Cardiac fibroblast (primary cell): ENCODE data around the gene TATDN2.
"Not testable (repeated sequence)": the region's sequence is repeated elsewhere in the genome, so short reads cannot be mapped to it uniquely, and the experiment has no call there.

Experiments
- DNase-seq, 2 donors: peaks; one replicate each; pipeline versions ENCODE4 v3.0.0 to v3.0.0-alpha.2; 2010; ENCODE audit warnings: low read depth in 2 of 2
- H3K4me3 ChIP-seq, 2 donors: replicated peaks in 1 of 2; 1 replicate in 1 of 2; 2 replicates in 1 of 2; pipeline ENCODE4 v1.5.1; 2011; ENCODE audit warnings: low read depth in 2 of 2, low read length in 2 of 2, mild to moderate bottlenecking in 2 of 2, moderate library complexity in 1 of 2
- TF ChIP-seq, protein P1 (sequence below): IDR thresholded peaks from one replicate; pipeline ENCODE4 v1.5.1; 2011; ENCODE audit warnings: low read depth, mild to moderate bottlenecking, low read length, inconsistent platforms

The TATDN2 gene

DNA sequence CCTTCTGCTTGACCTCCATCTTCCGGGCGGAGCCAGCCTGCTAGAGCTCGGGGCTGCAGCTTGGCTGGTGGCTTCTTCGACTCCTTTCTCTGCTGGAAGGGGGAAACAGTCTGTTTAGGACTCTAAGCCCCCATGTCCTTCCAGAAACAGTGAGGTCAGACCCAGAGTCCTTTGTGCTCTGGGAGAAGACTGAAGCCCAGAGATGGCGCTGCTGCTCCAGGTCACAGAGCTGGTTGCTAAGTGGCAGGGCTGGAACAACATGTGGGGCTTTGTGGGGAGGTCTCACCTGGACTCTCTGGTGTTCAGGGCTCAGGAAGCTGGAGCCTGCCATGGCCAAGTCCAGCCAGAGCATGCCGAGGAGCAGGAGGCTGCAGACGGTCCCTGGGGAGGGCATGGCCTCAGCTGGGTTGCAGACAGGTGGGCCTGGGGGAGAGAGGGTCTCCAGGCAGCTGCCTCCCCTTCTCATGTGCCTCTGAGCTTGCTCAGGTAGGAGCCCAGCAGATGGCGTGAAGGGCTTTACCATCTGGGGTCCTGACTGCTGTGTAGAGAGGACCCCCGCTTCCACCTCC is 41.6 kb downstream of the TATDN2 start:
- H3K4me3 ChIP-seq, result no peak overlapping the region
- TF ChIP-seq, protein P1, sequence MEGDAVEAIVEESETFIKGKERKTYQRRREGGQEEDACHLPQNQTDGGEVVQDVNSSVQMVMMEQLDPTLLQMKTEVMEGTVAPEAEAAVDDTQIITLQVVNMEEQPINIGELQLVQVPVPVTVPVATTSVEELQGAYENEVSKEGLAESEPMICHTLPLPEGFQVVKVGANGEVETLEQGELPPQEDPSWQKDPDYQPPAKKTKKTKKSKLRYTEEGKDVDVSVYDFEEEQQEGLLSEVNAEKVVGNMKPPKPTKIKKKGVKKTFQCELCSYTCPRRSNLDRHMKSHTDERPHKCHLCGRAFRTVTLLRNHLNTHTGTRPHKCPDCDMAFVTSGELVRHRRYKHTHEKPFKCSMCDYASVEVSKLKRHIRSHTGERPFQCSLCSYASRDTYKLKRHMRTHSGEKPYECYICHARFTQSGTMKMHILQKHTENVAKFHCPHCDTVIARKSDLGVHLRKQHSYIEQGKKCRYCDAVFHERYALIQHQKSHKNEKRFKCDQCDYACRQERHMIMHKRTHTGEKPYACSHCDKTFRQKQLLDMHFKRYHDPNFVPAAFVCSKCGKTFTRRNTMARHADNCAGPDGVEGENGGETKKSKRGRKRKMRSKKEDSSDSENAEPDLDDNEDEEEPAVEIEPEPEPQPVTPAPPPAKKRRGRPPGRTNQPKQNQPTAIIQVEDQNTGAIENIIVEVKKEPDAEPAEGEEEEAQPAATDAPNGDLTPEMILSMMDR, result no peak
- DNase-seq, result no peak

GRCh38 chr3:10290481-10291176 is 42.4 kb downstream of the TATDN2 start:
- no peak for DNase-seq
- TF ChIP-seq, protein P1, result no peak
- no peak overlapping the region for H3K4me3 ChIP-seq

- no peak for DNase-seq
- no peak overlapping the region for H3K4me3 ChIP-seq
- TF ChIP-seq, protein P1, result no peak
Measured at GRCh38 chr3:10291641-10292040, 43.4 kb downstream of the TATDN2 start.

DNA sequence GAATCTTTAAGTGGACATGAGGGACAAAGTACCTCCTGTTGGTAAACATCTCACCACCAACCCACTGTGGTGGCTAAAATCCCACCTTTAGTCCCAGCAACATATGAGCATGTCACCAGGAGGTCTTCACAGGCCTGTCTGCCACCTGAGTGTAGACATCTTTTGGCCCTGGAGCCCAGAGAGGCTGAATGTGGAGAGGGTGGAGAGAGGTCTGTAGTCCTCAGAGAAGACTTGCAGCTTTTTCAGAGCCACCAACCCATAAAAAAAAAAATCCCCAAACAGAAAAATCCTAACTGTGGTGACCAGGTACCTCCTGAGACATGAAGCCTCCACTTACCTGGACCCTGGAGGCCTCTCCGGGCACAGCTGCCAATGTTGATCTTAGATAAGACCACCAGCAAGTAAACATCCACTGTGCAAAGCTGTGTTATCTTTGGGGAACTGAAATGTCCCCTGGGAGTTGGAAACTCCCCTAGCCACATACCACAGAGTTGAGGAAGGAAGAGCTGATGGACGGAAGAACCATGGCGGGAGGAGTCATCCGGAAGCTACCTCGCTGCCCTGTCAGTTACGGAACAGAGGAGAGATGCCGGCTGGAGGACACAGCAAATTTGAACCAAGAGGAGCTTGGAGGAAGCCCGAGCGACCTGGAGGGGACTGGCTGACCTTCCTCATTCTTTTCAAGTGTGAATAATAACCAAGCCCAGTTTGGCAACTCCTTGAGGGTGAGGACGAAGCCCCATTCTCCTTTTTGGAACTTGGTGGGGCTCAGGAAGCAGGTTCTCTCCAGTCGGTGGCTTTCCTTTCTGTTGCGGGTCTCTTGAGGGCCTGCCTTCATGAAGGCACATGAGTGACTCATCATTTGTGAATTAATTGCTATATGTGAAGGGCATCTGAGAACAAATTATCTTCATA is 44.5 kb downstream of the TATDN2 start, which contains the start of gene GHRL:
Gene GHRL, minus strand, starts transcription at position 443 of the 915 bp plus-strand sequence. CDS start 2,767 bp downstream, outside the sequence.
- TF ChIP-seq, protein P1, result no peak
- H3K4me3 ChIP-seq, result no peak within 1 kb of the TSS
- peak; percentile 29 to 69 for DNase-seq

DNA sequence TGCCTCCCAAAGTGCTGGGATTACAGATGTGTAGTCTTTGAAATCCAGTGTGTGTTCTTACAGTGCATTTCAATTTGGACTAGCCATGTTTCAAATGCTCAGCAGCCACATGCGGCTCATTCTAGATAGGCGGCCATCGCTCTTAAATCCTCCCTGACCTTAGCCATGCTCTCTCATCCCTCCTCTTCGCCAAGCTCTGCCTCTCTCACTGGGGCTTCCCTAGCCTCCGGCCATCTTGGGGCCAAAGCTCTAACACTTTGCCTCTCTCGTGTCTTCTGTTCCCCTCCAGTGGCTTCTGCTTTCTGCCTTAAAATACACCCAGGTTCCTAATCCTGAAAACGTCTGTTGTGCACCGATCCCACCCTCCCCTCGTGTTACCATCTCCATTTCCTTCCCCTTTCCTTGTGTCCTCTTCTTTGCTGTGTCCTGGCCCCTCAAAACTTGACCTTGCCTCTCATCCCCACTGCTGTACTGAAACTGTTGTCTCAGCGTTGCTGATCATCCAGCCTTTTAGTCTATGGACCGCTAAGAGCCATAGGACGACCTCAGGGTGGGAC is 45.8 kb downstream of the TATDN2 start:
- TF ChIP-seq, protein P1, result no peak
- DNase-seq, result no peak
- no peak overlapping the region for H3K4me3 ChIP-seq

DNA sequence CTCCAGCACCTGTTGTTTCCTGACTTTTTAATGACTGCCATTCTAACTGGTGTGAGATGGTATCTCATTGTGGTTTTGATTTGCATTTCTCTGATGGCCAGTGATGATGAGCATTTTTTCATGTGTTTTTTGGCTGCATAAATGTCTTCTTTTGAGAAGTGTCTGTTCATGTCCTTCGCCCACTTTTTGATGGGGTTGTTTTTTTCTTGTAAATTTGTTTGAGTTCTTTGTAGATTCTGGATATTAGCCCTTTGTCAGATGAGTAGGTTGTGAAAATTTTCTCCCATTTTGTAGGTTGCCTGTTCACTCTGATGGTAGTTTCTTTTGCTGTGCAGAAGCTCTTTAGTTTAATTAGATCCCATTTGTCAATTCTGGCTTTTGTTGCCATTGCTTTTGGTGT is 49.8 kb downstream of the TATDN2 start:
- H3K4me3 ChIP-seq, DNase-seq: not testable (repeated sequence)
